ENCODE results near the gene CR1L.
"Not testable (repeated sequence)": the region's sequence is repeated elsewhere in the genome, so short reads cannot be mapped to it uniquely, and the experiment has no call there.

DNA sequence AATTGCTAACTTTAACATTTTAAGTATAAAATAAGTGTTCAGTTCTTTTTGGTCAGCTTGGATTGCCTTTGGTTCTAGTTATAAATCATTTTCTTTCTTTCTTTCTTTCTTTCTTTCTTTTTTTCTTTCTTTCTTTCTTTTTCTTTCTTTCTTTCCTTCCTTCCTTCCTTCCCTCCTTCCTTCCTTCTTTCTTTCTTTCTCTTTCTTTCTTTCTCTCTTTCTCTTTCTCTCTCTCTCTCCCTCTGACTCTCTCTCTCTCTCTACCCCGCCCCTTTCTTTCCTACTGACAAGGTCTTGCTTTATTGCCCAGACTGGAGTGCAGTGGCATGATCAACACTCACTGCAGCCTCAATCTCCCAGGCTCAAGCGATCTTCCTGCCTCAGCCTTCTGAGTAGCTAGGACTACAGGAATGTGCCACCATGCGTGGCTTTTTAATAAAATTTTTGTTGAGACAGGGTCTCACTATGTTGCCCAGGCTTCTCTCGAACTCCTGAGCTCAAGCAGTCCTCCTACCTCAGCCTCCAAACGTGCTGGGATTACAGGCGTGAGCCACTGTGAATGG, 38.0 kb downstream of the CR1L start:
- not testable (repeated sequence) for TF ChIP-seq CTCF (conservative IDR thresholded peaks at IDR 0.05); EZH2 (IDR thresholded peaks at IDR 0.05; ENCODE audit: low read depth)

Data from PC-9 (cell line).